NCI-H2196 (cell line): ENCODE results near the gene MRPS18A.
"Not testable (repeated sequence)": the region's sequence is repeated elsewhere in the genome, so short reads cannot be mapped to it uniquely, and the experiment has no call there.

ENCODE experiments used
- DNase-seq: peaks from one replicate; lab custom pipeline; 2025; ENCODE audit not compliant: unreplicated experiment; lab: John Stamatoyannopoulos, UW

MRPS18A gene

DNA sequence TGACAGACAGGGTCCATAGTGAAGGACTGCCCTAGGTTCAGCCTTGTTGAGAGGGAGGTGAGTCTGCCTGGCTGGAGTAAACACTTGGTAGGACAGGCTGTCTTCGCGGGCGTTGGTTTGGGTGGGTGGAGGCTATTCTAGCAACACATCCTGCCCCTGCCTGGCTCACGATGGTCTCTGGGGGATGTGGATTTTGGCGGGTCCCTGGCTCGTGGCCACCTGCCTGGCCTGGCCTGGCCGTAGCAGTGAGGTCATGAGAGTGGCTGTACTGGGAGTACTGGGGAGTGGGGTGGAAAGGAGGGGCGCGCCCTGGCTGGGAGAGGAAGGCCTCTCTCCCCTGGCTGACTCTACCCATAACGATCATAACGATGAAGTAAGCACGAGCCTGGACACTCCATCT is 30.2 kb upstream of the MRPS18A start:
- DNase-seq: no peak

- no peak for DNase-seq
Observed at GRCh38 chr6:43717389-43717788, 29.8 kb upstream of the MRPS18A start.

- DNase-seq: no peak
Observed at GRCh38 chr6:43716099-43716498, 28.5 kb upstream of the MRPS18A start.

DNA sequence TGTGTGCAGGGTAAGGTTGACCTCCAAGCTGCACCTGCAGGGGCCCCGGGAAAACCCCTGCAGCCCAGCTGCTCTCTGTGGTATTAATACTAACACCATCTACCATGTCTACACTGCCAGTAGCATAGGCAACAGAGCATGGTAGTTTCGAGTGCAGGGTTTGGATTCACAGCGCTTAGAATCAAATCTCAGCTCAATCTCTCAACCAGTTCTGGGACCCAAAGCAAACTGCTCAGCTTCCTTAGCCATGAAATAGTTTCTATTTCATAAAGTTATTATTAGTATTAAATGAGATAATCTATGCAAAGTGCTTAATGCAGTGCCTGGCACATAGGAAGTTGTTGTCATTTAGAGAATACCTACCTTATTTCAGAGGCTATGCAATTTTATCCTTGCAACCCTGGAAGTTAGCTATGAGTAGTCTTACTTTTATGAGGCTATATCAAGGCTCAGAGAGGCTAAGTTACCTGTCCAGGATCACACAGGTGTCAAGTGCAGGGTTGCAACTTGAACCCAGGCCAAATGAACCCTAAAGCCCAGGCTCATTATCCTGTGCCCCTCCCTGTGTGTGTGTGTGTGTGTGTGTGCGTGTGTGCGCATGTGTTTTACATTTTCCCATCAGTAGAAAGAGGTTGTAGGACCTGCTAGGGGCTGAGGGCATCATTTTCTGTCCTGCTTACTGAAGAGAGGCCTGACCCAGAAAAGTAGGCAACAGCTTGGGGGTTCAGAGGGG is 27.6 kb upstream of the MRPS18A start:
- DNase-seq: no peak

- DNase-seq: no peak
Observed at GRCh38 chr6:43714311-43715055, 26.9 kb upstream of the MRPS18A start.

DNA sequence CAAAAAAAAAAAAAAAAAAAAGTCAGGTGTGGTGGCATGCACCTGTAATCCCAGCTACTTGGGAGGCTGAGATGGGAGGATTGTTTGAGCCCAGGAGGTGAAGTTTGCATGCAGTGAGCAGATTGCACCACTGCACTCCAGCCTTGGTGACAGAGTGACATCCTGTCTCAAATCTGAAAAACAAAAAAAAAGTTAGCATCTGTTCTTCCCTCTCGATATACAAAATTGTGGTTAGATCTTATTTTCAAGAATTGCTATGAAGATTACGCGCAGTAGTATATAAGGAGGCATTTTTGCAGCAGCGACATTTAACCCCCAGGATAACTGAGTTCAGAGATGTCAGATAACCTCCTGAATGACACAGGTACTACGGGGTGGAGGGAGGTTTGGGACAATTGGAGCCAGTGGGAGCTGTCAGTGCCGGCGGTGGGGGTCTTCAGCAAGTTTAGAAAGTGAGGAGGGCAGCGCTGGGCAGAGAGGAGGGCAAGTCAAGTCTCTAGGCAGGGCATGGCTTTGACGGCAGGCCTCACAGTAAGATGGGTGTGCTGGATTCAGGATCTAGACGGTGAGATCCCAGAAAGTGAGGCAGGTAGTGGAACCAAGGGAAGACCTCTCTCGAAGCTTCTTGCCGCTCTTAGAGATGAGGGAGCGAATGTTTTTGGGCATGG is 26.2 kb upstream of the MRPS18A start:
- DNase-seq: no peak

DNA sequence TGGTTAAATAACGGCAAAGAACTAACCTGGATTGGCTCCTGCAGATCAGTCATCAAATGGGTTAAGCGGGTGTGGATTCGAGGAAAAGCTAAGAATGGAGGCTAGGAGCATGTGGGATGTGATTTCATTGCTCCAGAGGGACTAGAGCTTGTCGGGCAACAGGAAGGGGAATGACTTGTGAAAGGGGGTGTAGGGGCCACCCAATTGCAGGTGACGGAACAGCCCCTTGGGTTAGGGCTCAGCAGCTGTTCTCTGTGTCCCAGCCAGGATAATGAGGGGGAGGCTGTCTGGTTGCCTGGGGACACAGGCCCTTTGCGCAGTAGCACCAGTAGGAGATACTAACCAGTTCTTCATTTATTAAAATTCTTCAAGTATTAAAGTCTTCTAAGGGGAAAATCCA is 25.0 kb upstream of the MRPS18A start:
- no peak for DNase-seq

GRCh38 chr6:43710576-43710975 is 23.0 kb upstream of the MRPS18A start:
- DNase-seq: no peak

DNA sequence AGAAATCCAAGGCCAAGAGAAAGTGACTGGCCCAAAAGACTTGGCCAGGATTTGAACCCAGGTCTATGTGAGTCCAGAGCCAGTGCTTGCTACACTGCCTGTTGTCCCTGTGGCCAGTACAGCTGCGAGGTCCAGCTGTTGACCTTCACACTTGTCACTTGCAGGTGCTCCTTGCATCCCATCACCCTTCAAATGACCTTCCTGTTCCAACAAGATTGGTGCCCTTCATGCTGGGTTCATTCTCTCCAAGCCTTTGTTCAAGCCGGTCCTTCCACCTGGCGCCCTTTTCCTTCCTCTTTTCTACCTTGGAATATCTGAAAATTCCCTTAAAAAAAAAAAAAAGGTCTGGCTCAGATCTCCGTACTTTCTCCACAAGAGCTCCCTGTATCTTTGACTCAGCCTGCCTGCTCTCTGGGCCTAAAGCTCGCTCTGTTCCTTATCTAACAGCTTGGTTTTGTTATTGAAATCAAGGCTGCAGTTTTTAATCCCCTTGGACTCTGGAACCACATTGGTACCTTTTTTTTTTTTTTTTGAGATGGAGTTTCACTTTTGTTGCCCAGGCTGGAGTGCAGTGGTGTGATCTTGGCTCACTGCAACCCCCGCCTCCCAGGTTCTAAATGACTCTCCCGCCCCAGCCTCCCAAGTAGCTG is 22.2 kb upstream of the MRPS18A start:
- no peak for DNase-seq

- DNase-seq: no peak
Observed at GRCh38 chr6:43708860-43709653, 21.5 kb upstream of the MRPS18A start.

GRCh38 chr6:43707767-43708166 is 20.2 kb upstream of the MRPS18A start:
- DNase-seq: no peak

DNA sequence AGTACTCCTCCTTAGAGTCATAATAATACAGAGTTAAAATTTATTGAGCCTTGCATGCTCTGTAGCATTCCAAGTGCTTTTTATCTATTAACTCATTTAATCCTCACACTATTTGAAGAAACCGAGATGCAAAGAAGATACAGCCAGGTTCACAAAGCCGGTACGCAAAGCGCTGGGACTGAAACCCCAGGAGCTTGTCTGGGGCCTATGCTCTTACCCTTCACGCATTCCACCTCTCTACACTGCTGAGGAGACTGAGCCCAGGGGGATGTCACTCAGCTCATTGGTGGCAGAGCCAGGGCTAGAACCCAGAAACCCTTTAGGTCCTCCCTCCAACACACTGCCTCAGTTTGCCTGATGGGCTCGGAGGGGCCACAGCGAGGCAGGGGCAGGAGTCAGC is 19.7 kb upstream of the MRPS18A start:
- no peak for DNase-seq

DNA sequence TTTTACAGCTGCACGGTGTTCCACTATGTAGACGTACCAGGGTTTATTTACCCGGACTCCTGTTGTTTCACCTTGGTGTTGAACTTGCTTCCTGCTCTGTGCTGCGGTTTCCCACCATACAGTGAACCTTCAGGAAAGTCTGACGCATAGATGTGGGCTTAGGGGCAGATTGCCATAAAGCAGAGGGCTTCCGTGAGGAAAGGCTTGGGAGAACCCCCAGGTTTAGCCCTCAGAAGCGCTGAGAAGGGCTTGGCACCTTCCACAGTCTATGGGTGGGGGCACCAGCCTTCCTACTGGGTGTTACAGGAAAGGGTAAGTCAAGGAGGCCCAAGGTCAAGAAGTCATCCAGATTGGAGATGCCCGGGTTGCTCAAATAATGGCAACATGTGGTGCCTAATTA is 19.2 kb upstream of the MRPS18A start:
- no peak for DNase-seq

DNA sequence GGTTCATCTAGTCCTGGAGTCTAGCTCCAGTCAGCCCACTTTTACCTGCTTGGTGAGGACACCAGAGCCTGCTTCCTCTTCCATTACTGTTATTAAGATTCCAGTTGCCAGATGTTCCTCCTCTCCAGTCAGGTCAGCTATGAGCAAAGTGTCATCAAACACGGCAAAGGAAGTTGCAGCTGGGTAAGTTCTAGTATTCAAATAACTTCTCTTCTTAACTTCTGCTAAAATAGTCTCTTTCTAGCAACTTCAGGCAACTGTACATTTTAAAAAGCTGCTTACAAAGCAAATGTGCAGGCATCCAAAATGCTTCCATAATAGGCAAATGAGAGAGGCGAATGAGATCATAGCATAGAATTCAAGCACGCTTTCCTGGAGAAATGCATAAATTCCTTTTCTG is 18.4 kb upstream of the MRPS18A start:
- DNase-seq: no peak

DNA sequence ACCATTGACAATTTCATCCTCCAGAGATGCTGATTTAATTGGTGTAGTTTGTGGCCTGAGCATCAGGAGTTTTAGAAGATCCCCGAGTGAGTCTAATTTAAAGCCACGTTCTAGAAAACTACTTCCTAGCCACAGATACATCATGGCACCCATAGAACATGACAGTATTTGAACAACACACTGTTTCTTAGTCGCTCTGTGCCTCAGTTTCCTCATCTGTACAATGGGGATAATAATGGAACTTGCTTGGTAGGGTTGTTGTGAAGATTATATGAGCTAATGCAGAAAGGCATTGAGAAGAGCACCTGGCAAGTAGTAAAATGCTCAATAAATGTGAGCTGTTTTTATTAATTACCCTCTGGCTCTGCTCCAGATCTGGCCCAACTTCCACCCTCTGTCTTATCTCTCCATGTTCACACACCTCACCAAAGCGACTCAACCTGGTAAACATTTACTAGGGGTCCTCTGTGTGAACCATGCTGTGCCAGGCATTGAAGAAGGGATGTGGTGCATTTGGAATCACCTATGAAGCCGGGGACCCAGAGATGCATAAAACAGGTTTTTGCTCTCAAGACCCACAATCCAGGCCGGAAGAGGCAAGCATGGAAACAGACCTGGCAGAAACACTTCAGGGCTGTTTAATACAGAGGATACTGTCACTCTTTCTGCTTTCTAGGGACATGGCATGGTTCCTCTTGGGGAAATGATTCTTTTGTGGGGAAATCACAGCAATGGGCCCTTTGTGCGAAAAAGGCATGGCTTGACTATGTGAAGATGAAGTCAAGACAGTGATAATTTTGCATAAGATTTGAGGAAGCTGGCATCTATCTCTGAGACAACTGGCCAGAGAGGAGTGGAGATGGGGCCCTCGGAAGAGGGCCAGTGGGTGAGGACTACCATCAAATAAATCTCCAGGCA is 16.2 kb upstream of the MRPS18A start:
- DNase-seq: no peak

DNA sequence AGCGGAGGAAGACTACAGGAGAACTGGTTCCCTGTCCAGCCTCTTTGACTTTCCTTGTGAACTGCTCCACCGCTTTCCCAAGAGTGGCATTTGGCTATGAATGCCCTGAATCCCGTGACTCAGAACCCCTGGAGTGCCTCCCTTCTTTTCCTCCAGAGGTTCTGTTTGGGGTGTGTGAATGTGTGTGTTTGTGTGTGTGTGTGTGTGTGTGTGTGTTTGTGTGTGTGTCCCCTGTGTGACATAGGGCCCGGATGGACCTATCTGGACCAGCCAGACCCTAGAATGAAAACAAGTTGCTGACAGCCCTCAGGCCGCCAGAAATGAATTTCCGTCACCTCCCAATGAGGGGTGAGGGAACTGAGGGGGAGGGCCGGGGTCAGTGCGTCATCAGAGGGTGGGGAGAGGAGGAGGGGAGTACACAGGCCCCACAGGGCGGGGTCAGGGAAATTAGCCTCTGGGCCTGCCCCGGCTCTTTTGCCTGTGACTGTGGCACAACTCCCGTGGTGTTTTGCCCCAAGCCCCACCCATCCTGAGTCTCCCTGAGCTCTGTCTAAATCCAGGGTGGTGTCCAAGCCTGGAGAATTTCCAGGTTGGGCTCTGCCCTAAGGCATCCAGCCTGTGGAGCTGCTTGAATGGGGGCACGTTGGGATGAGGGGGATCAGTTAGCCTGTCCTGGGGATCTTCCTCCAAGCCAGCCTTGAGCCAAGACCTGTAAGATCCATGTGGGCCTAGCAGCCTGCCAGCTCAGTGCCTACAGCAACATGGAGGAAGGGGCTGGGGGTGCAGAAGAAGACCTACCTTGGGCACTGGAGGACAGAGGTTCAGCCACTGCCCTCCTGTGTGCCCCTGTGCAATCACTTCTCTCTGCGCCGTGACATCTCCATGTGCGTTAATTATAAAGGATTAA is 15.2 kb upstream of the MRPS18A start:
- no peak for DNase-seq

DNA sequence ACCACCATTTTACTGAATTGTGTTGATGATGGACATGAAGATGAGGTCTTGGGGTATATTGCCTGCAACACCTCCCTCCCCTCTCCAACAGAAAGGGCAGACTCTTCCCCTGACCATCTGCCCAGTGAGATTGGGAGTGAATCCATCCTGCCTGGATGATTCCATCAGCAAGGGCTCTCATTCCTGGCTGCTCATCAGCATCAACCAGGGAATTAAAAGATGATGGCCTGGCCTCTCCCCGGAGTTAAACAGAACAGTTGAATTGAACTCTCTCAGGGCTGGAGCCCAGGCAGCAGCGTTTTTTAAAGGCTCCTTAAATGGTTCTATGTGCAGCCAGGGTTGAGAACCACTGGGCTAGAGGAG is 14.6 kb upstream of the MRPS18A start:
- DNase-seq: no peak

DNA sequence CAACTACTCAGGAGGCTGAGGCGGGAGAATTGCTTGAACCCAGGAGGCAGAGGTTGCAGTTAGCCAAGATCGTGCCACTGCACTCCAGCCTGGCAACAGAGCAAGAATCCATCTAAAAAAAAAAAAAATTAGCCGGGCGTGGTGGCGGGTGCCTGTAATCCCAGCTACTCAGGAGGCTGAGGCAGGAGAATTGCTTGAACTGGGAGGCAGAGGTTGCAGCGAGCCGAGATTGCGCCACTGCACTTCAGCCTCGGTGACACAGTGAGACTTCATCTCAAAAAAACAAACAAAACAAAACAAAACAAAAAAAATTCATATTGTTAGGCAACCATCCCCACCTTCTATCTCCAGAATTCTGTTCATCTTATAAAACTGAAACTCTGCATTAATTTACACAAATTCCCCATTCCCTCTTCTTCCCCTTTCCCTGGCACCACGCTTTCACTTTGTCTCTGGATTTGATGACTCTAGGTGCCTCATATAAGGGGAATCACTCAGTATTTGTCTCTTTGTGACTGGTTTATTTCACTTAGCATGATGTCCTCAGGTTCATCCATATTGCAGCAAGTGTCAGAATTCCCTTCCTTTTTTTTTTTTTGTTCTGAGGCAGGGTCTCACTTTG is 13.5 kb upstream of the MRPS18A start:
- not testable (repeated sequence) for DNase-seq
